Left ventricle myocardium inferior (tissue), 1 donor: ENCODE data around the gene GLYR1. TPM values are rescaled to one million over a fixed set of nuclear protein-coding genes. Genes with fewer than 3 reads are reported as not detected.
A peak's percentile ranks its signal among the peaks of the same experiment; 100 is the strongest.

Experiments used
- DNase-seq: peaks from one replicate; pipeline ENCODE4 v3.0.0-alpha.2; 2020
- H3K27ac ChIP-seq: fragments of 200-600 bp; replicated peaks from 2 replicates; pipeline ENCODE4 v1.8.0; 2021
- H3K27me3 ChIP-seq: fragments of 200-600 bp; 2 replicates; pipeline ENCODE4 v1.8.0; 2021; ENCODE audit warnings: low read depth
- H3K36me3 ChIP-seq: fragments of 200-600 bp; 2 replicates; pipeline ENCODE4 v1.8.0; 2021
- H3K4me1 ChIP-seq: fragments of 200-600 bp; 2 replicates; pipeline ENCODE4 v1.8.0; 2021
- H3K4me3 ChIP-seq: fragments of 200-600 bp; 2 replicates; pipeline ENCODE4 v1.8.0; 2021; ENCODE audit warnings: mild to moderate bottlenecking, moderate library complexity
- H3K9me3 ChIP-seq: fragments of 200-600 bp; replicated peaks from 2 replicates; pipeline ENCODE4 v1.8.0; 2021
- intact Hi-C: fragments of 100-400 bp; cut with micrococcal nuclease; formaldehyde crosslinking; loops from one replicate; pipeline ENCODE4 v1.11.0; 2022
- total RNA-seq: library from RNA; stranded (reverse); fragmentation: NEBNext Ultra II Directional; extraction: Animal tissue kit (Norgen Biotek cat#: 25700); gene quantifications from one replicate; pipeline ENCODE4 v1.2.1, GENCODE V29; 2021
- TF ChIP-seq, protein P1 (sequence below): fragments of 200-600 bp; IDR thresholded peaks from 2 replicates; pipeline ENCODE4 v1.8.0; 2021; ENCODE audit warnings: antibody characterized with exemption, mild to moderate bottlenecking, borderline replicate concordance
- donor health status: DM: no; HTN: yes; CAD: no; lungs with severe emphysema.

The GLYR1 gene
- total RNA-seq, 1 donor from 2014 or later: 86.7 TPM

DNA sequence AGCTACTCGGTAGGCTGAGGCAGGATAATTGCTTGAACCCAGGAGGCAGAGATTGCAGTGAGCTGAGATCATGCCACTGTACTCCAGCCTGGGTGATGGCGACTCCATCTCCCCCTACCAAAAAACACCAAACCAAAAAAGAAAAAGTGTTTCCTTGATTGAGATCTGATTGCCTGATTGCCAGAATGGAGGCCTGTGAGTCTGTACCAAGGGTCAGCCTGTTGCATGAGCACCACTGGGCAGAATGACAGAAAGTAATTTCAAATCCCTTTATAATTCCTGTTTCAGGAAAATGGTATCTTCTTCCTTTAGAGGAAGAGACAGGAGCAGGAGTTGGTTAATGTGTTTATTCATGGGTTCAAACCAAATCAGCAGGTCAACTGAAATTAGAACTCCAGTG is 8.7 kb upstream of the GLYR1 start:
- TF ChIP-seq, protein P1, sequence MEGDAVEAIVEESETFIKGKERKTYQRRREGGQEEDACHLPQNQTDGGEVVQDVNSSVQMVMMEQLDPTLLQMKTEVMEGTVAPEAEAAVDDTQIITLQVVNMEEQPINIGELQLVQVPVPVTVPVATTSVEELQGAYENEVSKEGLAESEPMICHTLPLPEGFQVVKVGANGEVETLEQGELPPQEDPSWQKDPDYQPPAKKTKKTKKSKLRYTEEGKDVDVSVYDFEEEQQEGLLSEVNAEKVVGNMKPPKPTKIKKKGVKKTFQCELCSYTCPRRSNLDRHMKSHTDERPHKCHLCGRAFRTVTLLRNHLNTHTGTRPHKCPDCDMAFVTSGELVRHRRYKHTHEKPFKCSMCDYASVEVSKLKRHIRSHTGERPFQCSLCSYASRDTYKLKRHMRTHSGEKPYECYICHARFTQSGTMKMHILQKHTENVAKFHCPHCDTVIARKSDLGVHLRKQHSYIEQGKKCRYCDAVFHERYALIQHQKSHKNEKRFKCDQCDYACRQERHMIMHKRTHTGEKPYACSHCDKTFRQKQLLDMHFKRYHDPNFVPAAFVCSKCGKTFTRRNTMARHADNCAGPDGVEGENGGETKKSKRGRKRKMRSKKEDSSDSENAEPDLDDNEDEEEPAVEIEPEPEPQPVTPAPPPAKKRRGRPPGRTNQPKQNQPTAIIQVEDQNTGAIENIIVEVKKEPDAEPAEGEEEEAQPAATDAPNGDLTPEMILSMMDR: no peak
- intact Hi-C loops: no loop called here

GRCh38 chr16:4855371-4855770 is 8.3 kb upstream of the GLYR1 start:
- no peak for DNase-seq
- TF ChIP-seq, protein P1: no peak
- H3K4me3 ChIP-seq: no peak overlapping the region
- H3K4me1 ChIP-seq: peaks cover 53% of the 10 kb centered on the region
- peaks cover 75% of the 10 kb centered on the region for H3K36me3 ChIP-seq
- H3K27ac ChIP-seq: no peak overlapping the region
- intact Hi-C loops: no loop called here
- no peaks in the 10 kb centered on the region for H3K9me3 ChIP-seq
- no peaks in the 10 kb centered on the region for H3K27me3 ChIP-seq

More for the DNA sequence above, 8.7 kb upstream of the GLYR1 start:
- Histone ChIP-seq H3K27me3 (no peaks in the 10 kb centered on the region), H3K36me3 (peaks cover 79% of the 10 kb centered on the region), H3K4me3 (no peak overlapping the region), H3K4me1 (peaks cover 53% of the 10 kb centered on the region), H3K9me3 (no peaks in the 10 kb centered on the region), H3K27ac (no peak overlapping the region)
- DNase-seq: no peak

DNA sequence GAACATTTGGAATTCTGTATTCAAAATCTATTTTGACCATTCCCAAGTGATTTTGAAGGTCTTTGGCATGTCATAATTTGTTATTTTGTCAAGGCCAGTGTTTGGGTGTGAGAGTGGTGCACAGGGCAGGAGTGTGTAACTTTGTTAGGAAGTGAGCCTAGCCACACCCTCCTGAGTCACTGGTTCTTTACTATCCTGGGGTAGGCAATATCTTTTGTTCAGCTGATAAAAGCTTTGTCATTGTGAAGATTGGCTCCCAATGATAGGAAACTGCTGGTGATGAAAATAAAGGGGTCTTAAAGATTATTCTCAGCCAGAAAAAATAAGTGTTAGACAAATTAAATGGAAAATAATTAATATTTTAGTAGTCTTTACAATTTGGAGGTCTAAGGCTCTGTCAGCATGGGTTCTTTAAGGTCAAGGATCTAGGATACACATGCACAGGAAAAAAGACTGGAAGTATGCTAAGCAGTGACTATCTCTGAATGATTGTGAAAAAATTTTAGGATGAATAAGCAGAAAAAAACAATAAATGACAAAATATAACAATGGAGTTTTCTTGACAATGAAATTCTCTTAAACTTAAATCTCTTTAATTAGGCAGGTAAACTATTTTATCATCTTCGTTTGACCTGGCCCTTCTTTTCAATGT is 5.3 kb upstream of the GLYR1 start:
- intact Hi-C loops: no loop called here
- no peaks in the 10 kb centered on the region for H3K9me3 ChIP-seq
- H3K4me3 ChIP-seq: no peak overlapping the region
- H3K27me3 ChIP-seq: no peaks in the 10 kb centered on the region
- peaks cover 45% of the 10 kb centered on the region for H3K36me3 ChIP-seq
- TF ChIP-seq, protein P1: no peak
- peaks cover 62% of the 10 kb centered on the region for H3K4me1 ChIP-seq
- DNase-seq: no peak
- H3K27ac ChIP-seq: peak overlapping the region; percentile 59

- Histone ChIP-seq H3K4me3 (peak overlapping the region; percentile 95), H3K4me1 (peaks cover 81% of the 10 kb centered on the region), H3K27me3 (no peaks in the 10 kb centered on the region), H3K27ac (peak overlapping the region; percentile 92), H3K9me3 (no peaks in the 10 kb centered on the region), H3K36me3 (peaks cover 29% of the 10 kb centered on the region)
- TF ChIP-seq, protein P1: no peak
- intact Hi-C loops: no loop called here
- DNase-seq: no peak
Observed at GRCh38 chr16:4850211-4850610, 3.1 kb upstream of the GLYR1 start.

DNA sequence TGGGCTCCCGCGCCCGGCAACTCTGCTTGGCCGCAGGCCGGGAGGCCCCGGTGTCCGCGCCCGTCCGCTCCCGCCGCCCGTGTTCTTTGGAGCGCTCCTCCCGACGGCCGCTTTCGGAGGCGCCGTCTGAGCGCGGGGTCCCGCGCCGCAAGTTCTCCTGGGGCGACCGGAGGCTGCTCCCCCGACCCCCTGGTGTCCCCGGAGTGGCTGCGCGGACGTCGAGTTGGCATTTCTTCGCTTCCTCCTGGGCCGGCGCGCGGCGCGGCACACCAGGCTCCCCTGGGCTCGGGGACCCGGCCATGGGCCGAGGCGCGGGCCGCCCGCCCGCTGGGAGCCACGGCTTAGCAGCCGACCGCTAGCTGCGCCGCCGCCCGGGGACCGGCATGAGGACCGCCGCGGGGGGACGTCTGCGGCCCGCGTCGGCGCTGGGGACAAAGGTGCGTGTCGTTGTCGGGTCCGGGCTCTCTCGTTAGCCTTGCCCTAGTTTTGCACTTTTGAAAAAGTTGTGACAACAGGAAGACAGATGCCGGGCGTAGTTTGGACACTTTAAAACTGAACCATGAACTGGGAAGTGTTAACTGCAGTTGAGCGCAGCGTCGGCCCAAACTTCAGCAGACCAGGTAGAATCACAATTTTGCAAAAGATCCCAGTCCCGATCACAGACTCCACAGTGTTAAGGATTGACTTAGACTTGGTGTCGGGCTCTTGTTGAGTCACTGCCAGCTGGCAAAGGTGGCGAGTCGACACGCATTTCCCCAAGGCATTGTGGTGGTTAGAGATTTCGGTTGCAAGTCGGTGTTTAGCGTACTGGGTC is 893 bp upstream of the GLYR1 start:
- Histone ChIP-seq H3K4me1 (peaks cover 87% of the 10 kb centered on the region), H3K27ac (peak overlapping the region; percentile 92), H3K36me3 (peaks cover 29% of the 10 kb centered on the region), H3K27me3 (no peaks in the 10 kb centered on the region), H3K4me3 (peak overlapping the region; percentile 95), H3K9me3 (no peaks in the 10 kb centered on the region)
- DNase-seq: peak; percentile 47
- TF ChIP-seq, protein P1: no peak
- intact Hi-C loops: no loop called here
